Amniotic epithelial cell (primary cell): Measurements from ENCODE around the gene PRIMA1.

Experiments used
- DNase-seq: peaks from one replicate; pipeline ENCODE4 v3.0.0-alpha.2; 2010; ENCODE audit warnings: low read depth

Gene PRIMA1

DNA sequence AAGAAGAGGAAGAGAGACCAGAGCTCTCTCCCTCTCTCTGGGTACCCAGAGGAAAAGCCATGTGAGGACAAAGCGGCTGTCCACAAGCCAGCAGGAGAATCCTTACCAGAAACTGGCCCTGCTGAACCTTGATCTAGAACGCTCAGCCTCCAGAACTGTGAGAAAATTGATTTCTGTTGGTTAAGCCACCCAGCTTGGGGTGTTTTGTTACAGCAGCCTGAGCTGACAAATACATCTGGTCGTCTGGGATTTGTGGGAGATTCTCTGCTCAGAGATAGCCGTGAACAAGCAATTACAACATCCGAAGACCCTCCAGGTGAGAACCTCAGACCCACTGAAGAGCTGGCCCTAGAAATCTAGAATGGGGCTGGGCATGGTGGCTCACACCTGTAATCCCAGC lies 6.5 kb upstream of the PRIMA1 start:
- no peak for DNase-seq

GRCh38 chr14:93793555-93794324 lies 5.5 kb upstream of the PRIMA1 start:
- DNase-seq = no peak

DNA sequence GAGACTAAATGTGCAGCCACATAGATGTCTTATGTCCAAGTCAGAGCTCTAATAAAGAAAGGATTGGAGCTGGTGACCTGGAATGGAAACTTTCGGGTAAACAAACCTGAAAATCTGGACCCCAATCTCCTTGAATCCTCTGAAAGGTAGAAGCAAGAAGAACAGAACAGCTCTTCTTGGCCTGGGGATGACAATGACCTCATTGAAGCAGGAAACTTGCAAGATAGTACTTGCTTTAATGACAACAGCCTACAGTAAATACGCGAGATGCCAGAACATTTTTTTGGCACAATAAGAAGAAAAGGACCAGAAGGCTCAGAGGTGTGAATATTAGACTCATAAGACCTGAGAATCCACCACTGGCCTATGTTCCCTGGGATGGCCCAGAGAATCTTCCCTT lies 4.1 kb upstream of the PRIMA1 start:
- DNase-seq = no peak

DNA sequence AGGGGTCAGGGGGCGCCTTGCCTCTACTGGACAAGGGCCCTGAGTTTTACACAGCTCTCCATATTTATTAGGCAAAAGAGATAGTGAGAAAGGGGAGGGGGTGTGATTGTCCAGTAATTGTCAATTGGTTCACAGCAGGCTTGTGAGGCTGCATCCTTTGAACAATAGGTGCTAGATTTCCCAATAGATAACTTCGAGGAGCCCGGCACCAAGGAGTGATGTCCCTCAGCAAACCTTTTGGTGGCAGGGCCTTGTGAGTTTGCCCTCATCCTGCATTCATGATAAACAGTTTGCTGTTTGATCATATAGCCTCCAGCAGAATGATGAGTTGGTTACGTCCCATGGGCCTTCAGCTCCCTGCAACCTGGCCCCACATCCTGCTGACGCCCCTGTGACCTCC lies 2.7 kb upstream of the PRIMA1 start:
- DNase-seq = no peak

DNA sequence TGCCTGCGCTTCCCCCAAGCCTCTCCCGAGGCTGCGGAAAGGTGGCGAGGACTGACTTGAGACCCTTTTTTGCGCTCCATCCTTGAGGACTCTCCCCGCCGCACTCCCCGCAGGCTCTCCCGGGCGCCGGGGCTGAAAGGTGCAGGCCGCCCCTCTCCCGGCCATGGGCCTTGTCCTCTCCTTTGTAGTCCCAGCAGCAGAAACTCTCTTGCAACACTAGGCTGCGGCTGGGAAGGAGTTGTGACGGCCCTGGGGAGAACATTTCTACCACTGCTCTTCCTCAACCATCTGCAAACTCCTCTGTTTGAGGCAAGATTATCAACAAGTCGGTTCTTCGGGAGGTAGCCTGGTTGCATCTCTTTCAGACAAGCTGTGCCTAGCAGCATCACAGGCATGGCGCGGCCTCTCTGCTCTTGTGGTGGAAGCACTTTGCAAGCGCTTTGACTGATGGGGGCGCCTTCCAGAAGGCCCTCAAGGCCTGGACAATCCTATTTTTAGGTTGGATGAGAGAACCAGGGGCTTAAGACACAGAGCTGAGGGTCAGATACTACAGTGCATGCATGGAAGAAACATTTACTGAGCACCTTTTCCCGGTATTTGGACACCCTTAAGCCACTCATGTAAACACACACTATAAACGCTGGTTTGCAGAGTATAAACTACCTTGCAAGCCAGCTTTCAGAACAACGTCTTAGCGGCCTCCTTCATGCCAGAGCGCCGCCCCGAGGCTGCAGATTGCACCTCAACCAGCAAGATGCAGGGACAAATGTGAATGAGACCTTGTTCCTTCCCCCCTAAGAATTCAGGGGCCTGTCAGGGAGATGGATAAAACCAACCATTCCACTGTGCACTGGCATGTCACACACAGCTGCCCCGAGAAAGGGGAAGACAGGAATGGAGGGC lies 1.2 kb upstream of the PRIMA1 start:
- DNase-seq = no peak

- DNase-seq = no peak
Measured at GRCh38 chr14:93788543-93789227, 400 bp upstream of the PRIMA1 start.

DNA sequence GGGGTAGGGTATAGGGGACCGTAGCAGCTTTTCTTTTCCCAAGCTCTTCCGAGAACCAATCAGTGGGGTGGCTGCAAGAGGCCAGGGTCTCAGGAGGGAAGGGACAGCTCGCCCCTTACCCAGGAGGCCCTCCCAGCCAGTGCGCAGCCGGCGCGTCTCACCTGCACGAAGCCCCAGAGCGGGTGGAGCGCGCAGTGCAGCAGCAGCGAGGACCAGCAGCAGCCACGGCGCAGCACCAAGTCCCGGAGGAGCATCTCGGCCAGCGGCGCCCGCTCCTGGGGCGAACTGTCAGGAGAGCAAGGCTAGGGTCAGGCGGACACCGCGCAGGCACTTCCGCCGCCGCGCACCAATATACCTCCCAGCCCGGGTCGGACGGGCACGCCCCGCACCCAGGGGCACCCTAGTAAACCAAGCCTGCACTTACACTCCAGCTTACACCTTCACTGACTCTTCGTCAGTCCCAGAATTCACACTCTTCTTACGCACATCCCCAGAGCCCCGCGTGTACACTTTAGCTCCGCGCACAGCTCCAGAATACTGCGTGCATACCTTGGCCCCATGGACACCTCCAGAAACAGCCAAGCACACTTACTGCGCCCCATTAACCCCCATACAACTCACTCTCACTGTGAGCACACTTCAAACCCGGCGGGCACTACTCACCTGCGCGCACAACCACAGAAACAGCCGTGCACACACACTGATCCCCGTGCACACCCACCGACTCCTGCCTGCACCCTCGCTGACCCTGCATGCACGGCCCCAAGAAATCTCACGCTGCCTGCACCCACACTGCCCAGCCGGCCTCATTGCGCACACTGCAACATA lies 606 bp downstream of the PRIMA1 start:
- no peak for DNase-seq

DNA sequence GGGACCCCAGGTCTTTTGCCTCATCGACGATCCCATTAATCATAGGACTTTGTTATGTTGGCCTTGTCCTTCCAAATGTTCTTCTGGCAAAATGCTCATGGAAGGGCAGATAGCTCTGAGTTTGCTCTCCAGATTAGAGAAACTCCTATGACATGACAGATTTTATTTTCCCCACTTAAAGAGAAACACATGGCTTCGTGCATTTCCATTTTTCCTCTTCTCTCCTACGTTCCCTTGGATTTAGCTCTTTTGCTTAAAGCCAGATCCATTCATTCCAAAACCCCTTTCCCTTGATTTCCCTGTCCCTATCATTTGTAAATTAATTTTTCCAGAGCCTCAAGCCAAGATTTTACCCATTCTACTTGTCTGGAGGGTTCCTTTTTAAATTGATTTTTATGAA lies 2.9 kb downstream of the PRIMA1 start:
- DNase-seq = no peak

- DNase-seq = no peak
Measured at GRCh38 chr14:93784878-93785277, 3.4 kb downstream of the PRIMA1 start.

- DNase-seq = no peak
Measured at GRCh38 chr14:93780813-93781400, 7.4 kb downstream of the PRIMA1 start.

DNA sequence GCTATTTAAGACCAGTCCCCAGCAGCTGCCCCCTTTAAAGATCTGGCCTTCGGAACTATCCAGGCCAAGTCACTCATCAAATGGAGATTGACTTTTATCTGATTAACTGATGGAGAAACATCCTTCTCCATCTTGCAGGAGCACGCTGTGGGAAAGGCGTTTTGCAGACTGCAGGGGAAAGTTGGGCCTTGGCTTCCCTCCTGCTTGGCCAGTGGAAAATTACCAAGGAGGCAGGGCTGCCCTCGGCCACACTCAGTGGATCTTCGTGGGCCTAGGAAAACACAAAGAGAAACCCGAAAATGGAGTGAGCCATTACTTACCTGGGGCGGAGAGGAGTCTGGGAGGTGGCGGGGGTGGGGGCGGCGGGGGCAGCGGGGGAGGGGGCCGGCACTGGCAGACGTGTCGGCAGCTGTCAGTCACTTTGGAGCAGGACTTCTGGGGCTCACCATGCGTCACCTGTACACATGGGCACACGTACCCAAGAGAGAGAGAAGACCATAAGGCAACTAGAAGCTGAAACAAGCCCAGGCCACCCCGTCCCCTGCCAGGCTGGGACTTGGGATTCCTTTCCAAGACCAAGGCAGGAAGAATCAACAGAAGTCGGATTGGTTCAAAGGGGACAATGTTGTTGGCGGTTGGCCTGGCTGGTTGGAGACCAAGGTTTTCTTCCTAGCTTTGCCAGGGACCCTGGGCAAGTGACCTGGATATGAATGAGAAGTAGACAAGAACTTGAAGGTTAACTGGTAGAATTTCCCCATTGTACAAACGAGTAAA lies 9.2 kb downstream of the PRIMA1 start:
- DNase-seq = no peak

GRCh38 chr14:93778453-93778852 lies 9.8 kb downstream of the PRIMA1 start:
- no peak for DNase-seq

GRCh38 chr14:93775744-93776143 lies 12.5 kb downstream of the PRIMA1 start:
- no peak for DNase-seq

- DNase-seq = no peak
Measured at GRCh38 chr14:93775158-93775557, 13.1 kb downstream of the PRIMA1 start.

GRCh38 chr14:93772263-93772662 lies 16.0 kb downstream of the PRIMA1 start:
- no peak for DNase-seq

- no peak for DNase-seq
Measured at GRCh38 chr14:93765970-93766369, 22.3 kb downstream of the PRIMA1 start.

GRCh38 chr14:93765155-93765554 lies 23.1 kb downstream of the PRIMA1 start:
- no peak for DNase-seq

DNA sequence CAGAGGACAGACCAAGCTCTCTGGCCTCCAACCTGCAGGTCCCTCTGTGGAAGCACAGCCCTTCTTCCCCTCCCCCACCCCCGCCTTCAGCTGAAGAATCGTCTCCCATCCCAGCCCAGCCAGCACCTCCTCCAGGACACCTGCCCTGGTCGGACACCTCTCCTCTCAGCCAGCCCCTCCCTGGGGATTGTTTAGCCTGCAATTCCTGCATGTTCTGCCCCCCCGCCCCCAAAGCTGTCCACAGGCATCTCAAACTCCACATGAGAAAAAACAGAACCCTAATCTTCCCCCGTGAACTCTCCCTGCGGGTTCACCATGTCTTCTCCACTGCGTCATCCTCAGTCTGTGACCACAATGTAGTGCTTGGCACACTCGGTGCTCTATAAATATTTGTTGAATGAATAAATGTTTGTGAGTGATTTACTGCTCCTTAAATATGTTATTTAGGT lies 24.1 kb downstream of the PRIMA1 start:
- DNase-seq = peak; percentile 34

- DNase-seq = no peak
Measured at GRCh38 chr14:93759719-93760307, 28.5 kb downstream of the PRIMA1 start.

DNA sequence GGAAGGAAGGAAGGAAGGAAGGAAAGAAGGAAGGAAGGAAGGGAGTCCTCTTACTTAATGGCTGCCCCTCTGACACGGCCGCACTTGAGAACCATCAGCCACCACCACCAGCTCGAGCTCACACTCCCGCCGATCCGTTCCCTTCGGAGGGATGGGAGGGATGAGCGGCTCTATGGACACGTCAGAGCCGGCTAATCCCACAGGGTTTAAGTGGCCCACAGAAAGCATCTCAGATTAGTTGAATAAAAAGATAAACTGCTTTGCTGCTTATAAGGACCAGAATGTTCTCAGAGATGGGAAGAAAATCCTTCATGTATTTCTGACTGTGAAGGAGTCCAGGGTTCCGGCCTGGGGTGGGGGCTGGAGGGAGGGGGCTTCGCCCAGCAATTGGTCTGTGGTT lies 31.1 kb downstream of the PRIMA1 start:
- DNase-seq = no peak
